ENCODE measurements around the gene SHROOM2. TPM values are rescaled to one million over a fixed set of nuclear protein-coding genes. Genes with fewer than 3 reads are reported as not detected.

SHROOM2 gene
- total RNA-seq, 1 experiment from 2014 or later, result 14.1 TPM

GRCh38 chrX:9997041-9997440 lies 210.8 kb downstream of the SHROOM2 start:
- intact Hi-C loops (cut with micrococcal nuclease; ENCODE audit: unreplicated experiment), result no loop called here
- no peak for TF ChIP-seq CTCF (IDR thresholded peaks at IDR 0.05; ENCODE audit: unreplicated experiment)
- Mint-ChIP-seq H3K4me1 (ENCODE audit: low read depth, unreplicated experiment) (no peaks in the 10 kb centered on the region), H3K27ac (ENCODE audit: unreplicated experiment) (no peak overlapping the region), H3K36me3 (ENCODE audit: insufficient read depth, unreplicated experiment) (no peaks in the 10 kb centered on the region), H3K4me3 (ENCODE audit: low read depth, unreplicated experiment) (no peak overlapping the region), H3K9me3 (ENCODE audit: low read depth, unreplicated experiment) (no peaks in the 10 kb centered on the region), H3K27me3 (ENCODE audit: unreplicated experiment) (no peaks in the 10 kb centered on the region)
- no TSS peak for BruUV-seq (replicated peaks)
- DNase-seq, result no peak
- CTCF ChIA-PET, result no interaction called here

- no peak for DNase-seq
- no TSS peak for BruUV-seq (replicated peaks)
- no peaks in the 10 kb centered on the region for H3K36me3 Mint-ChIP-seq (ENCODE audit: insufficient read depth, unreplicated experiment)
- H3K9me3 Mint-ChIP-seq (ENCODE audit: low read depth, unreplicated experiment), result no peaks in the 10 kb centered on the region
- H3K27ac Mint-ChIP-seq (ENCODE audit: unreplicated experiment), result no peak overlapping the region
- intact Hi-C loops (cut with micrococcal nuclease; ENCODE audit: unreplicated experiment), result no loop called here
- no peak overlapping the region for H3K4me3 Mint-ChIP-seq (ENCODE audit: low read depth, unreplicated experiment)
- H3K27me3 Mint-ChIP-seq (ENCODE audit: unreplicated experiment), result no peaks in the 10 kb centered on the region
- TF ChIP-seq CTCF (IDR thresholded peaks at IDR 0.05; ENCODE audit: unreplicated experiment), result no peak
- CTCF ChIA-PET, result no interaction called here
- no peaks in the 10 kb centered on the region for H3K4me1 Mint-ChIP-seq (ENCODE audit: low read depth, unreplicated experiment)
Observed at GRCh38 chrX:9997524-9997923, 211.3 kb downstream of the SHROOM2 start.

Other genes with a start within 250 kb of the SHROOM2 start
- gene GPR143, start 20.6 kb upstream of the SHROOM2 start, total RNA-seq (2022), result 8.3 and 8.8 TPM in 2 replicates
- 0.38 and 0.39 TPM in 2 replicates for gene CLDN34, start 180.9 kb downstream of the SHROOM2 start, total RNA-seq (2022)